IPS DF 4.7 (cell line): ENCODE results near the gene CDH4.

Experiments
- DNase-seq: peaks from one replicate; pipeline ENCODE4 v3.0.0-alpha.2; 2013; ENCODE audit warnings: low spot score; ENCODE audit errors: extremely low read depth

Gene CDH4

DNA sequence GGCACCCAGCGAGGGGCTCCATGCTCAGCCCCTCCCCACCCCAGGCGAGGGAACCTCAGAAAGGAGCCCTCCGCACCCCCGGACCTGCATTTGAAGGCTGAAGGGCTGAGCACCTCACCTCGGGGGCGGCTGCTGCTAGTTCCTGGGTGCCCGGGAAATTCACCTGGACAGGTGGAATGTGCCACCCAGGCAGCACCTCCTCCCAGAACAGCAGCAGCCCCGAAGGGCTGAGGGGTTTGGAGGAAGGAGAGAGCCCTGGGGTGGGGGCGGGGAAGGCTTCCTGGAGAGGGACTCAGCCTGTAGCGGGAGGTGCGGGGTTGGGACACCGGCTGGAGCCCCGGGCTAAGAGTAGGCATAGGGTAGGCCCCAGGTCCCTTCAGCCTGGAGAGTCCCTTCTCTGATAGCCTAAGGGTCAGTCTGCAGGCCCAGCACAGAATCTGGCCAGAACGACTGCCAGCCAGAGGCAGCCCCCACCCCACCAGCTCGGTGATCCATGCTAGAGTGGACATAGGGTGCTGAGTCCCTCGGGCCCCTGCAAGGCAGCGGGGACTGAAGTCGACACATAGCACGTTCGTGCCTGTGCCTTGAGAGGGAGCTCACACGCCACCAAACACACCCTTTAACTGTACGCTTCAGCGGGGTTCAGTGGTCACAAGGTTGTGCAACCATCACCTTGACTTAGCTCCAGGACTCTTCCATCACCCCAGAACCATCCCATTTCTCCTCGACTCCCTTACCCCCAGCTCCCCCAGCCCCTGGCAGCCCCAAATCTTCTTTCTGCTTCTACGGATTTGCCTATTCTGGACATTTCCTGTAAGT, 632.7 kb downstream of the CDH4 start:
- no peak for DNase-seq

- no peak for DNase-seq
Observed at GRCh38 chr20:61885759-61886715, 634.0 kb downstream of the CDH4 start.

DNA sequence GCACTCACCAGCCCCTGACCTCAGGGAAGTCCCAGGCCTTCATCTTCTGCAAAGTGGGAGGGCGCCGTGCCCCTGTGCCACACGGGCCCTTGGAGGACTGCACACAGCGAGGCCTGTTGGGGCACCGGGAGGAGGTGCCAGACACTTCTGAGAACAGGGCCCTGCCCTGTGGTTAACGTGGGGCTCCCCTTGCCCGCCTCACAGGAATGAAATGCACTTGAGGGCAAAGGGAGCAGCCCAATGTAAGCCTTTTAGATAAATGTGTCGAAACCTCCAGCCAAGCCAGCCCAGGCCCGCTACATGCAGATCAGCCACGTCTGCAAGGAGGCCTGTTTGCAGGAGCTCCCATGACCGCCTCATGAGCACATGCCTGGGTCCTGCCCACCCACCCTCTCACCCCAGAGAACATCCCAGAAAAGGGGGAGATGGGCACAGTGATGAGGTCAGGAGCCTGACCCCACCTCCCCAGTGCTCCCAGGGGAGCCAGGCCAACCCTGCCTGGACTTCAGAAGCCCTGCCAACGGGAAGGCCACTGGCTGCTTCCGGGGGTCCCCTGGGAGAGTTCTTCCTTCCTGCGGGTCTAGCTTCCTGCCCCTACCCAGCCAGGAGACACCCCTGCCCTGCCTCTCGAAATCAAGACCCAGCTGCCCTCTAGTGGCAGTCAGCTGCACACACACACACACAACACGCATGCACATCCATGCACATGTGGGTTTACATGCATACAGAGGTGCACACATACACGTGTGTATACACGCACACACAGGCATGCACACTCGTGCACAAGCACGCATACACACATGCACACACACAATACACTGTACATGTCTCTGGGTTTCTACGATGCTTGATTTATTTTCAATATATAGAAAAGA, 634.9 kb downstream of the CDH4 start:
- DNase-seq, result no peak

- DNase-seq, result no peak
Observed at GRCh38 chr20:61887596-61888093, 635.6 kb downstream of the CDH4 start.

GRCh38 chr20:61888101-61888865, 636.2 kb downstream of the CDH4 start:
- no peak for DNase-seq

DNA sequence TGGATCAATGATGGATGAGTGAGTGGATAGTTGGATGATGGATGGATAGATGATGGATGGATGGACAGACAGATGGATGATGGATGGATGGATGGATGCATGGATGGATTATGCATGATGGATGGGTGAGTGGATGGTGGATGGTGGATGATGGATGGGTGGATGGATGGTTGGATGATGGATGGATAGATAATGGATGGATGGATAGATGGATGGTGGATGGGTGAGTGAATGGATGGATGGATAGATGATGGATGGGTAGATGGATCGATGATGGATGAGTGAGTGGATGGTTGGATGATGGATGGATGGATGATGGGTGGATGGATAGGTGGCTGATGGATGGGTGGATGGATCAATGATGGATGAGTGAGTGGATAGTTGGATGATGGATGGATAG, 637.6 kb downstream of the CDH4 start:
- no peak for DNase-seq

DNA sequence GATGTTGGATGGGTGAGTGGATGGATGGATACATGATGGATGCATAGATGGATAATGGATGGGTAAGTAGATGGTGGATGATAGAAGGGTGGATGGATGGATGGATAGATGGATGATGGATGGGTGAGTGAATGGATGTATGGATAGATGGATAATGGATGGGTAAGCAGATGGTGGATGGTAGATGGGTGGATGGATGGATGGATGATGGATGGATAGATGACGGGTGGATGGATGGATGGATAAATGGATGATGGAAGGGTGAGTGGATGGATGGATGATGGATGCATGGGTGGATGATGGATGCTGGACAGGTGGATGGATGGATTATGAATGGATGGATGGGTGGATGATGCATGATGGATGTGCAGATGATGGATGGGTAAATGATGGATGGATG, 638.1 kb downstream of the CDH4 start:
- no peak for DNase-seq

GRCh38 chr20:61891476-61891875, 639.4 kb downstream of the CDH4 start:
- no peak for DNase-seq

GRCh38 chr20:61891916-61892649, 640.0 kb downstream of the CDH4 start:
- DNase-seq, result no peak

- DNase-seq, result no peak
Observed at GRCh38 chr20:61895016-61895415, 643.0 kb downstream of the CDH4 start.

DNA sequence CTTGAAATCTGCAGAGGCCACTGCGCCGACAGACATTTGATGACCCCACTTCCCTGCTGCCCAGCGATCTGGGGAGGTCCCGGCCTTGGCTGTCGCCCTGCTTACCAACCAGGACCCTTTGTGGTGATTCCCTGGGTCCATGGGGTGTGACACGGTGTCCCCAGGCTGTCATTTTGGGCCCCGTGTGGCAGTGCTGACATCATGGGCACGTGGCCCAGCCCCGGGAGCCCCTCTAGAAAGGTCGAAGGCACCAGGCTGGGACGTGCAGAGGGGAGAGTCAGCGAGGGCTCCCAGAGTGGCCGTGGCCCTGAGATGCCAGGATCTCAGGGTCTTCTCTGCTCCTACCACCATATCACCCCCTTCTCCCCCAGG, 643.6 kb downstream of the CDH4 start:
- DNase-seq, result no peak

- no peak for DNase-seq
Observed at GRCh38 chr20:61896058-61896961, 644.2 kb downstream of the CDH4 start.

- no peak for DNase-seq
Observed at GRCh38 chr20:61897401-61898295, 645.6 kb downstream of the CDH4 start.

- no peak for DNase-seq
Observed at GRCh38 chr20:61898405-61898804, 646.3 kb downstream of the CDH4 start.

- no peak for DNase-seq
Observed at GRCh38 chr20:61900011-61900944, 648.2 kb downstream of the CDH4 start.

DNA sequence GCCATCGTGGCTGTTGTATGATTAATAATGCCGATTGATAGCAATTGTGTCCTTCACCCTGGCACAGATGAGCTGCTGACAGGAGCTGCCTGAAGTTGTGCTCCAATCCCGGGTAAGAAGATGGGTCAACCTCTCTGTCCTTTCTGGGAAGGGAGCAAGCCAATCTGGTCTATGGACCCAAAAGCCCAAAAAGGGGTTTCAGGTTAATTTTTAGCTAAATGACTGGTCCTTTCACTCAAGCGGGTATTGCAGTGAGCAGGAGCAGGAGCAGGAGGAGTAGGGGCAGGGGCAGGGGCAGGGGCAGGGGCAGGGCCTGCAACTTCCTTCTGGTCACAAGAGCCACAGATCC, 648.9 kb downstream of the CDH4 start:
- no peak for DNase-seq
